SJSA1 (cell line): Measurements from ENCODE around the gene OR2H1. TPM values are rescaled to one million over a fixed set of nuclear protein-coding genes. Genes with fewer than 3 reads are reported as not detected.

Experiments used
- DNase-seq, 2 experiments: peaks; one replicate each; pipeline ENCODE4 v3.0.0-alpha.2; 2015 to 2020; ENCODE audit warnings: low spot score in 2 of 2, low read depth in 1 of 2
- H3K27ac ChIP-seq: fragments of 250-450 bp; sonication (Bioruptor Pico); 2 replicates; pipeline ENCODE4 v1.5.1; 2020; ENCODE audit warnings: mild to moderate bottlenecking, moderate library complexity
- H3K27me3 ChIP-seq: fragments of 250-450 bp; sonication (Bioruptor Pico); replicated peaks from 2 replicates; pipeline ENCODE4 v1.5.1; 2020; ENCODE audit warnings: mild to moderate bottlenecking, moderate library complexity
- H3K36me3 ChIP-seq: fragments of 250-450 bp; sonication (Bioruptor Pico); 2 replicates; pipeline ENCODE4 v1.5.1; 2020; ENCODE audit warnings: mild to moderate bottlenecking
- H3K4me1 ChIP-seq: fragments of 250-450 bp; sonication (Bioruptor Pico); replicated peaks from 2 replicates; pipeline ENCODE4 v1.6.1; 2021; ENCODE audit warnings: mild to moderate bottlenecking
- H3K4me3 ChIP-seq: fragments of 250-450 bp; sonication (Bioruptor Pico); 2 replicates; pipeline ENCODE4 v1.5.1; 2020; ENCODE audit warnings: mild to moderate bottlenecking
- H3K9me3 ChIP-seq: fragments of 250-450 bp; sonication (Bioruptor Pico); replicated peaks from 2 replicates; pipeline ENCODE4 v1.5.1; 2020; ENCODE audit warnings: mild to moderate bottlenecking
- total RNA-seq: library from RNA; depleted of rRNA; stranded (reverse); fragments of >200 nt; shearing (Covaris generic); gene quantifications from 2 replicates; pipeline ENCODE4 v1.2.3, GENCODE V29; 2014

Gene OR2H1
- total RNA-seq, 1 experiment from 2014 or later, result not detected

DNA sequence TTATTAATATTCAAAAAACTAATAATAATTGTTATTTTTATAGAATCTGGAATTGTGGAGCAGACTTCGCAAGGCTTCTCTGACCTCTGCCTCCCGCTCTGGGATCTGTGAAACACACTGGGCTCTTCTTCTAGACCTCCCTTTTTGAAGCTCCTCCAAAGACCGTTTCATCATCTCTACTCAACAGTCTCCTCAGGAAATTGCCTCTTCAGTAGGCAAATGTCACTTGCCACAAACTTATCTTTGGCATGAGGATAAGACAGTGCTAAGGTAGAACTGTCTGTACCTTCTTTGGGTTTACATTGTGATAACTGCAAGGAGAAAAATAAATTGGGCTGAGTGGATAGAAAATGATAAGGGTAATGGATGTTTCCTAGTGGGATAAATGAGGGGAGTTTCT, 33.1 kb downstream of the OR2H1 start:
- H3K4me1 ChIP-seq, result no peaks in the 10 kb centered on the region
- H3K4me3 ChIP-seq, result no peak overlapping the region
- H3K36me3 ChIP-seq, result no peaks in the 10 kb centered on the region
- H3K27me3 ChIP-seq, result no peaks in the 10 kb centered on the region; the same call in 1 of the 2 replicates
- no peak for DNase-seq
- no peaks in the 10 kb centered on the region; the same call in 1 of the 2 replicates for H3K9me3 ChIP-seq
- no peak overlapping the region for H3K27ac ChIP-seq

DNA sequence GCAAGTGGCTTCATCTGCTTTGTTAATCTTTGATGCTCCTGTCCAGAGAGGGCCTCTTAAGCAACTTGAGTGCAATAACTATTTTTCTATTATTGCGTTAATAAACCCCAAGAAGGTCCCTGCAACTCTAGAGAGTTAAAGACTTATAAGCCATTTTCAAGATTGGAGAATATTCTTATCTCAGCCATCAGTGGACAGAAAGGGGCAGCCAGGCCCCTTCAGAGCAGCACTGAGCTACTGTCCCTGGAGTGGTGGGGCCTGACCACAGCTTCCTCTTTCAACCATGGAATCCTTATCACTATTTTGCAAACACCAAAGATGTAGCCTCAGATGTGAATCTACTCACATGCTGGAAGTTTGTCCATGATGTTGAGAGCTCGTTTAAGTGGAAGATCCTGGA, 33.6 kb downstream of the OR2H1 start:
- no peak for DNase-seq
- Histone ChIP-seq H3K27me3 (no peaks in the 10 kb centered on the region; the same call in 1 of the 2 replicates), H3K4me3 (no peak overlapping the region), H3K27ac (no peak overlapping the region), H3K4me1 (no peaks in the 10 kb centered on the region), H3K36me3 (no peaks in the 10 kb centered on the region), H3K9me3 (no peaks in the 10 kb centered on the region; the same call in 1 of the 2 replicates)

DNA sequence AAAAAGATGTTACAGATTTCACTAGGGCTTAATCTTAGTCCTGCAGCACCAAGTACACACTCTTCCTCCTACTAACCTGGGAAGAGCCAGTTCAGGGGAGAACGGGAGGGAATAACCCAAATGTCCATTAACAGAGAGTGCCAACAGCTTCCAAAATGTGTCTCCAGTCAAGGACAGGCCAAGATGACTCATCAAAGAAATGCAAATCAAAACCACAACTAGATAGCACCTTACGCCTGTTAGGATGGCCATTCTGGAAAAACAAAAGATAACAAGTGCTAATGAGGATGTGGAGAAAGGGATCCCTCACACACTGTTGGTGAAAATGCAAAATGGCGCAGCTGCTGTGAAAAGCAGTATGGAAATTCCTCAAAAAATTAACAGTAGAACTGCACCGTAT, 34.6 kb downstream of the OR2H1 start:
- Histone ChIP-seq H3K4me3 (no peak overlapping the region), H3K27me3 (no peaks in the 10 kb centered on the region), H3K27ac (no peak overlapping the region), H3K4me1 (no peaks in the 10 kb centered on the region), H3K9me3 (no peaks in the 10 kb centered on the region; the same call in 1 of the 2 replicates), H3K36me3 (no peaks in the 10 kb centered on the region)
- DNase-seq, result no peak

GRCh38 chr6:29493261-29493660, 36.3 kb downstream of the OR2H1 start:
- no peak overlapping the region for H3K27ac ChIP-seq
- H3K36me3 ChIP-seq, result no peaks in the 10 kb centered on the region
- no peak for DNase-seq
- no peak overlapping the region for H3K4me3 ChIP-seq
- H3K27me3 ChIP-seq, result no peaks in the 10 kb centered on the region
- no peaks in the 10 kb centered on the region for H3K4me1 ChIP-seq
- no peaks in the 10 kb centered on the region; the same call in 1 of the 2 replicates for H3K9me3 ChIP-seq

DNA sequence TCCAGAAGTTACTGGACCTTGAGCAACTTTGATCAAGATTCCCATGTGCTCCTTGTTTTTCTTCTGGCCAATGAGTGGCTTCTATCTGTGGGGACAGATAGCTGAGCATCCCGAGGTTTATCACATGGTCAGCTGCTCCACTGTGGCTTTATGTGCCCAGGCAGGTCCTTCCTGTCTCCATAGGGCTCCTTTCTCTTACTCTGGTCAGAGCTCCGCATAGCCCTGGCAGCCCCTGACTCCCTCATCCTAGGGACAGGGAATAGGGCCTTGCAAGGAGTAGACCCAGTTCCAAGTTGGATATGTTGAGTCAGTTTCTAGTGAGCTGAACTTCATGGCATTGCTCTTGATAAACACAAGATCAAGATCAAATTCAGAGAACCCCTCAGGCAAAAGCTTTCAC, 37.2 kb downstream of the OR2H1 start:
- H3K9me3 ChIP-seq, result no peaks in the 10 kb centered on the region; the same call in 1 of the 2 replicates
- H3K4me1 ChIP-seq, result no peaks in the 10 kb centered on the region
- no peak overlapping the region for H3K4me3 ChIP-seq
- H3K36me3 ChIP-seq, result no peaks in the 10 kb centered on the region
- no peak overlapping the region for H3K27ac ChIP-seq
- DNase-seq, result no peak
- peaks cover 3% of the 10 kb centered on the region; the same call in 1 of the 2 replicates for H3K27me3 ChIP-seq

DNA sequence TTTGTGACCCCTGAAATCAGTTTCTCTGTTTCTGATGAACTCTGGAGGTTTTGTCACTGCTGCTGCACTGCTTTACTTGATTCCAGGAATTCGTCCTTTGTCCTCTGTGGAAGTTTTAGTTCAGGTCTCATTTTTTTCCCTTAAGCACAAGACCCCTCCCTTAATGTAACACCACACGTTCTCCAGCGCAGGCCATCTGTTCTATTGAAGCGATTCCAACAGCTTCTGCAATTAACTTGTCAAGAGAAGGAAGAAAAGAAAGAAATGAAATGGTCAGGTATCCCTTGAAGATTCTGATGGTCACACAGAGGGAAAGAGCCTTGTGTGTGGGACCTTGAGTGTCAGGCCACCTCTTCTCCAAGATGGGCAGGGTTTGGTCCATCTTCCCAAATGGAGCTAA, 38.6 kb downstream of the OR2H1 start:
- Histone ChIP-seq H3K9me3 (no peaks in the 10 kb centered on the region; the same call in 1 of the 2 replicates), H3K27ac (no peak overlapping the region), H3K36me3 (no peaks in the 10 kb centered on the region), H3K4me3 (no peak overlapping the region), H3K27me3 (peaks cover 3% of the 10 kb centered on the region; the same call in 1 of the 2 replicates), H3K4me1 (no peaks in the 10 kb centered on the region)
- no peak for DNase-seq

DNA sequence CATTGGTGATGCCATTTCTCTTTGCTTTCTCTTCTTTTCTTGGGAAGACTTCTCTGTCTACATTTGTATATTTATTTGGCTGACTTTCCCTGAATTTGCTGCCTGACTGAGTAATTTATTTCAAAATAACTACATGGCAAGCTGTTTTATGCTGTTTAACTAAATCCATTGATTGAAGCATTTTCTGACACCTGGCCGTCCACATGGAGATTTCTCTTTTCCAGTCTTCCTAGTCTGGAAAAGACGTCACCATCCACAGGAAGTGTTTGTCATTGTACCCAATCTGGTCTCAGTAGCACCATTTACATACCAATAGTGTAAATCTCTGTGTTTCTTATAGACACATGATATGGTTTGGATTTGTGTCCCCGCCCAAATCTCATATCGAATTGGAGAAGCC, 40.0 kb downstream of the OR2H1 start:
- Histone ChIP-seq H3K27ac (no peak overlapping the region), H3K36me3 (no peaks in the 10 kb centered on the region), H3K27me3 (peaks cover 3% of the 10 kb centered on the region; the same call in 1 of the 2 replicates), H3K4me3 (no peak overlapping the region), H3K9me3 (no peaks in the 10 kb centered on the region; the same call in 1 of the 2 replicates), H3K4me1 (no peaks in the 10 kb centered on the region)
- DNase-seq, result no peak

GRCh38 chr6:29499704-29500103, 42.7 kb downstream of the OR2H1 start:
- Histone ChIP-seq H3K27me3 (peaks cover 3% of the 10 kb centered on the region; the same call in 1 of the 2 replicates), H3K9me3 (no peaks in the 10 kb centered on the region), H3K4me1 (no peaks in the 10 kb centered on the region), H3K27ac (no peak overlapping the region), H3K4me3 (no peak overlapping the region), H3K36me3 (no peaks in the 10 kb centered on the region)
- no peak for DNase-seq

DNA sequence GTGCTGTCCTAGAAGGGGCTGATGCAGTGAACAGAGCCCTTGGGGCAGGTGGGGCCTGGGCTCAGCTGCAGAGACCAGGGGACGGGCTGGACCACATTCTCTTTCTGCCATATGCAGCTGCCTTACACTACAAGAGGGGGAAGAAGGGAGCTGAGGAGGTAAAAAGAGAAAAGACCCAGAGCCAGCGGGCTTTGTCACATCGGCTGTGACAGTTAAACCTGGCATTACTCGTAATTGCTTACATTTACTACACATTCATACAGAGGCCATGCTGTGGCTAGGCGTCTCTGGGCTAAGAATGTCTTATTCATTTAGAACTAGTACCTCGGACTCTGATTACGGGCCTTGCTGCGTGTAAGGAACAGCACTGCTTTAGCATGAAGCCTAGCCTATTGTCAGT, 43.6 kb downstream of the OR2H1 start:
- H3K9me3 ChIP-seq, result no peaks in the 10 kb centered on the region

DNA sequence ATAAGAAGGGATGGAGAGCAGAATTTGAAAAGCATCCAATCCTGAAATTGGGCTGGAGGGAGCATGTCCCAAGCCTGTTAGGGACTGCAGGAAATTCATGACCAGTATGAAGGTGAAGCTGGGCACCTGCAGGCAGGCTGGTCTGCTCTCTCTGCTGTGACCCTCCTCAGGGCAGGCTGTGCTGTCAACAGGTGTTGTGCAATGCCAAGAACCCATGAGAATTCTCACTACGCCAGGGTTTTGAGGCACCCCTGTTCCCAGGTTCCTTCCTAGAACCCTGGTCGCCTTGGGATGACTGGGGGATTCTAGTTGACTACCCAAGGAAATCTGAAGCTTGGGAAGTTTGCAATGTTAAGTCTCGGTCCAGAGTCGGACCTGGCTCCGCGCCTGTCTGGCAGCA, 44.2 kb downstream of the OR2H1 start:
- H3K4me1 ChIP-seq, result no peaks in the 10 kb centered on the region
- no peak overlapping the region for H3K27ac ChIP-seq
- DNase-seq, result no peak
- no peak overlapping the region for H3K4me3 ChIP-seq
- H3K9me3 ChIP-seq, result no peaks in the 10 kb centered on the region
- peaks cover 3% of the 10 kb centered on the region; the same call in 1 of the 2 replicates for H3K27me3 ChIP-seq
- no peaks in the 10 kb centered on the region for H3K36me3 ChIP-seq

More for the DNA sequence above, 43.6 kb downstream of the OR2H1 start:
- no peaks in the 10 kb centered on the region for H3K4me1 ChIP-seq
- no peak for DNase-seq
- no peaks in the 10 kb centered on the region for H3K36me3 ChIP-seq
- peaks cover 3% of the 10 kb centered on the region; the same call in 1 of the 2 replicates for H3K27me3 ChIP-seq
- H3K4me3 ChIP-seq, result no peak overlapping the region
- no peak overlapping the region for H3K27ac ChIP-seq

DNA sequence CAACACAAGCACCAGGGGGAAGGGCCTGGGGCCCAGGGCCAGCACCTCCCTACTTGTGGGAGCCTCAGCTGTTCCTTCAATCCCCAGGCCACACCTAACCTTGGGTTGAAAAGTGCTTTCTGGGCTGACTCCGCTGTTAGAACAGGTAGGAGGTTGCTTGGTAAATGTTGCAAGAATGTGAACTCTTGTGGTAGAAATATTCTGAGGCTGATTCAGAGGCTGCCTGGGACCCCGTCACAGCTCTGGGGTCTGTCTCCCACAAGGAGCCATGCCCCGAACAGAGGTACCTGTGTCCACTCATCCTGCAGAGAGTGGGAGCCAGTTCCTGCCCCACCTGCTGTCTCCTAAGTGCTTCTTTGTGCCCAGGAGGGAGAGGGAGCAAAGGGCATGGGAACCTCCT, 45.2 kb downstream of the OR2H1 start:
- Histone ChIP-seq H3K36me3 (no peaks in the 10 kb centered on the region), H3K4me3 (no peak overlapping the region), H3K27ac (no peak overlapping the region), H3K9me3 (no peaks in the 10 kb centered on the region), H3K27me3 (peaks cover 3% of the 10 kb centered on the region; the same call in 1 of the 2 replicates), H3K4me1 (no peaks in the 10 kb centered on the region)
- no peak for DNase-seq

- Histone ChIP-seq H3K9me3 (no peaks in the 10 kb centered on the region), H3K27ac (no peak overlapping the region), H3K4me1 (no peaks in the 10 kb centered on the region), H3K4me3 (no peak overlapping the region), H3K36me3 (no peaks in the 10 kb centered on the region), H3K27me3 (peaks cover 3% of the 10 kb centered on the region; the same call in 1 of the 2 replicates)
- DNase-seq, result no peak
Observed at GRCh38 chr6:29502597-29502996, 45.6 kb downstream of the OR2H1 start.

- Histone ChIP-seq H3K36me3 (no peaks in the 10 kb centered on the region), H3K4me1 (no peaks in the 10 kb centered on the region), H3K27ac (no peak overlapping the region), H3K9me3 (no peaks in the 10 kb centered on the region), H3K4me3 (no peak overlapping the region), H3K27me3 (no peaks in the 10 kb centered on the region)
- no peak for DNase-seq
Observed at GRCh38 chr6:29504961-29505360, 48.0 kb downstream of the OR2H1 start.

- Histone ChIP-seq H3K27me3 (no peaks in the 10 kb centered on the region), H3K36me3 (no peaks in the 10 kb centered on the region)
- no peak for DNase-seq
Observed at GRCh38 chr6:29505808-29506207, 48.9 kb downstream of the OR2H1 start.

More at GRCh38 chr6:29505808-29506207, 48.9 kb downstream of the OR2H1 start:
- Histone ChIP-seq H3K9me3 (no peaks in the 10 kb centered on the region), H3K4me3 (no peak overlapping the region), H3K4me1 (no peaks in the 10 kb centered on the region), H3K27ac (no peak overlapping the region)
